ENCODE measurements around the gene SLC6A1.

SLC6A1 gene

DNA sequence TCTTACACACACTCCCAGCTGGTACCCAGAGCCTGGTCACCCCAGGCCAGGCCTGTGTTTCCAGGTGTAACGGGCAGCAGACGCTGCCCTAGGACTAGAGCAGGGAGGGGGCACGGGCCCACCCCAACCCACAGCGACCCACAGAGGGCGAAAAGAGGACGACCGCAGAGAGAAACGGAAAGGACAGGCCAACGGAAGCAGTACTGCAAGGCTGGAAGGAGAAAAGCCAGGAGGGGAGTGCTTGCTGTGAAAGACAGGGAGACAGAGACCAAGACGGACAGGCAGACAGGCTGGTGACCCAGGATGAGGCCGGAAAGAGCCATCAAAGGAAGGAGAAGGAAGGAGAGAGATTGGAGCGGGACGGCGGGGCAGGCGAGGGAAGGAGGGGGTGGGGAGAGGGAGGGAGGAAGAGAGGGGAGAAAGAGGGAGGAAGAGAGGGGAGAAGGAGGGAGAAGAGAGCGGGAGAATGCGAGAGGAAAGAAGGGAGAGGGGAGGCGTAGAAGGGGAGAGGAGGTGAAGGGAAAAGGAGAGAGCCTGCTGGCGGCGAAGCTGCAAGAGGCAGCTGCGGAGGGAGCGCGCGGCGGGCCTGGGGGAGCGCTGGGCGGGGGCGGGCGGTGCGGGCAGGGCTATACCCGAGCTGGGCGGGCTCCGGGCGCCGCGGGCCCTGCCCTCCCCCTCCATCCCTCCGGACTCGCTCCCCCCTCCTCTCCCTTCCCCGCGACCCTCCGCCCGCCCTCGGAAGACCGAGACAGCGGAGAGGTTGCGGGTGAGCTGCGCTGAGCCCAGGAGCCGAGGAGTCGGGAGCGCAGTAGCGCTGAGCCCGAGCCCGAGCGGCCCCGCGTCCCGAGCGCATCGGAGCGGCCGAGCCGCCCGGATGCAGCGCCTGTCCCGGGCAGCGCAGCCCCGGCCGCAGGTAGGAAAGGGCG, at the start of gene SLC6A1:
SLC6A1 (plus strand) TSS at position 732 of the 926 bp plus-strand sequence. CDS start 24,464 bp downstream, outside the sequence.
- DNase-seq = no peak

DNA sequence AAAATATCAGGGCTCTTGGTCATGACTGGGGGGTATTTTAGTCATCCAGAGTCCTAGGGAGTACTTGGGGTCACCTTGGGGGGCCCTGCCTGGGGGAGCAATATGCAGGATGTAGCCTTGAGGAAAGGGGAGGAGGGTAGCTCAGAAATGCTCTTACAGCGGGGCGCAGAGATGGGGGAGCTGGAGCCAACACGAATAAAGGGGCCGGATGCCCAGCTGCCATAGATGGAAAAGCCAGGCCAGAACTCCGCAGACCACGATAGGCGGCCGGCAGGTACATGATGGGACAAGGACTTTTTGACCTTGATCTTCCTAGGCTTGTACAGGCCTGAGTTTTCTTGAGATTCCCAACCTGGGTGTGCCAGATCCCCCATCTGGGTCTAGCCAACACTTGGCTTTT, 47.7 kb upstream of the SLC6A1 start:
- DNase-seq = no peak

DNA sequence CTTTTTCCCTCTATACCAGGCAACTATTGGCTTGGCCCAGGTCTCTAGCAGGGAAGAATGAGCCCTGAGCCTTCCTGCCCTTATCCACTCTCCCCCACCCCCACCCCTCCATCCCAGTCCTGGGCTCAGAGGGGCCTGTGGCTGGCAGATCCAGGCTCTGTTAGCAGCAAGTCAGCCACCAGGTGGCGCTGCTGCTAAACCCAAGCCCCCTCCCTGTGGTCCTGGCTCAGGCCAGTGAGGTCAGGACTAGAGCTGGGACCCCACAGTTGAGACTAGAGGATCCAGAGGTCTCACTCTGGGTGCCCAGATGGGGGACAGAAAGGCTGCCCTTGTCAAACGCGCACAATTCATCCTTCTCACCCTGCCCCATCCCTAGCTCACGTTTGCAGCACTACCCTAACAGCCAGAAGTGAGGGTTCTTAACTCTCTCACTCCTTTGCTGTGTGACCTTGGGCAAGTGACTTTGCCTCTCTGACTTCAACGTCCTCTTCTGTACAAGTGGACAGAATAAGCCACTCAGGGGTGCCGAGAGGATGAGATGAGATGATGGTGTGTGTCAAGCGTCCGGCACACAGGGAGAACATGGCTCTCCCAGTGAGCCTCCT, 46.8 kb upstream of the SLC6A1 start:
- peak; percentile 89 for DNase-seq

DNA sequence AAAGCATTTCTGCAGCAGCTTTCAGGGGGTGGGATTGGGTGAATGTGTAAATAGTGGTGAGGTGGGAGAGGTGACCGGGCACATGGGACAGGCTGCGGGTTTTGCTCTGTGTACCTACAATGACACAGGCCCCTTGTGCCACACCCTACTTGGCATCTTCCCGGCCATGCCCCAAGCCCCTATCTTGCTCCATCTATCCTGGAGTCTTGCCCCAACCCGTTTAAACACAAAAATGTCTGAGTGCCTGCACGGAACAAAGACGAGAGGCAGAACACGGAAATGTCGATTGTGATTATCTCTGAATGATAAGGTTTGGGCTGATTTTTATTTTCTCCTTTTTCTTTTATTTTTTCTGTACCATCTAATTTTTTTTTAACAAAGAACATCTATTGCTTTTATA, 46.0 kb upstream of the SLC6A1 start:
- DNase-seq = no peak

DNA sequence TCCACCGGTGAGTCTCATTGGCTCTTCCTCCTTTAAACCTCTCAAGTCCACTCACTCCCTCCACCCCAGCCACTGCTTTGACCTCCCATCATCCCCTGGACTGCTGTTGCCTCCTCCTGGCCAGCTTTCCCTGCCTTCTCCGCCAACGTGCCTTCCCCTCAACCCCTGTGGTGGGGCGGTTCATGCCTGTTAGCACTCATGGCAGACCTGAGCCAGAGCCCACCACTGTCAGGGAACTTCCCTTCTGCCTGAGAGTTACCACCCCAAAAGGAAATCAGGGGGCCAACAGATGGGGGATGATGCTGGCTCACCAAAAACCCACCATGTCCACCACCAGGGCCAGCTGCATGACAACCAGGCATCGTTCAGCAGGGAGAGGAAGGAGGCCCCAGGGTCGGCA, 44.2 kb upstream of the SLC6A1 start:
- no peak for DNase-seq

DNA sequence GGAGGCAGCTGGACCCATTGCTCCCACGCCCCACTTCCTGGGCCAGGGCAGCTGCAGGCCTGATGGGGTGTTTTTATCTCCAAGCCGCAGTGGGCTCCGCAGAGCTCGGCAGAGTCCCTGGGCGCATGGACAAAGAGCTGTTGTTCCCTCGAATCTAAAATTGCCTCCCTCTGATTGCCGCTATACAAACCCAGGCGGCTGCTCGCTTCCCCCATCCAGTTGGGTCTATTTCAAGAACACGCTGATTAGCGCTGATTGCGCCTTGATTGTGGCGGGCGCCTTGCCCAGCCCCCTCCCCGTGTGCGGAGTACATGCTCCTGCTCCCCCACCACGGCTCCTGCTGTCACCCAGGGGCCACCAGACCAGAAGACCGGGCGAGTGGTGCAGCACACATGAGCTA, 43.4 kb upstream of the SLC6A1 start:
- no peak for DNase-seq

DNA sequence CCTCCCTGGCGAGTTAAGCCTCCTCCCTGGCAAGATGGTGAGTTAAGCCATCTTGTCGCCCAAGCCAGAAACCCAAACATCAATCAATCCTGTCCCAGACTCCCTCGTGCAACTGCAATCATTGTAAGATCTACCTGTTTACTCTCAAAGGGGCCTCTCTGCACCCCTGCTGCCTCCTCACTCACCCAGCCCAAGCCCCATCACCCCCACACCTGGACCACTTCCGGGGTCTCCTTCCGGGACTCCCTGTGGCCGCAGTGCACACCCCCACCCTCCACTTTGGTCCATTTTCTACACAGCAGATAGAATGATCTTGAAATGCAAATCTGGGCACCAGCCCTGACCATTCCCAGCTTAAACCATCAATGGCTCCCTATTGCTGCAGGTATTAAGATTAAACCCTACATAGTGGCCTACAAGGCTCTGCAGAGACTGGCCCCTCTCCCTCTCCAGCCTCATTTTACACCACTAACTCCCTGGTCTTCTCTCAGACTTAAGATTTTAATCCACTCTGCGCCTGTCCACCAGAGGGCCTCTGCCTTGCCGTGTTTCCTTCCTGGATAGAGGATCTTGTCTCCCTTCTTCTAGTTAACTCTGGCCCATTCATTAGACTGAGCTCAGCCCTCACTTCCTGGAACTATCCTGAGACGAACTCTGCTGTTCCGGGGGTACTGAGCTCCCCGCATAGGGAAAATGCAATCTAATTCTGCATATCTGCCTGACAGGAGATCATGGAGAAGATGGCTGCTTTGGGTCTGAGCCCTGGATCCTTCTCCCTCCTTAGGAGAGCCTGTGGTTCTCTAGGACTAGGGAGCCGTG, 41.9 kb upstream of the SLC6A1 start:
- DNase-seq = no peak

DNA sequence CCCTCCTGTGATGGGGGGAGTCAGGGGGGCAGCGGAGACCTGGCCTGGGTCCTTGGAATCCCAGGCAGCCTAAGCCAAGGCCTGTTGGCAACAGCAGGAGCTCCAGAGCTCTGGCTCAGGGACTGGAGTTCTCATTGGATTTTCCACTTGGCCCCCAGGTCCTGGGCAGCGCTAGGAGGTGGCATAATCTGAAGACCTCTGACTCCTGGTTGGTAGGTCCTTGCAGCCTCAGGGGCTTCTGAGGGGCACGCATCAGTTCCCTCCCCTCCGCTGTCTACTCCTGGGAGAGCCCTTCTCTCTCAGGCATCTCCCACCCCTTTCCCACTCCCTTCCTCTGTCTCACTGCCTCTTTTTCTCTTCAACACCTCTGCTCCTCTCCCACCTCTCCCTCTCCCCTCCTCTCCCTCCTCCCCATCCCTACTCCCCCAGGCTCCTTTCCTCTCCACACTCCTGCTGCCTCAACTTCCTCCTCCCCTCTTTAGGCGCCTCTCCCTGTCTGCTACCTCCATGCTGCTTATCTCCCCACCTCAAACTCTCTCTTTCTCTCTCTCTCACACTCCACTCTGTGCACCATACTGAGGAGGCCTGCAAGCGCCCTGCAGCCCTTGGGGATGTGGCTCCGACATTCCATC, 41.1 kb upstream of the SLC6A1 start:
- no peak for DNase-seq

DNA sequence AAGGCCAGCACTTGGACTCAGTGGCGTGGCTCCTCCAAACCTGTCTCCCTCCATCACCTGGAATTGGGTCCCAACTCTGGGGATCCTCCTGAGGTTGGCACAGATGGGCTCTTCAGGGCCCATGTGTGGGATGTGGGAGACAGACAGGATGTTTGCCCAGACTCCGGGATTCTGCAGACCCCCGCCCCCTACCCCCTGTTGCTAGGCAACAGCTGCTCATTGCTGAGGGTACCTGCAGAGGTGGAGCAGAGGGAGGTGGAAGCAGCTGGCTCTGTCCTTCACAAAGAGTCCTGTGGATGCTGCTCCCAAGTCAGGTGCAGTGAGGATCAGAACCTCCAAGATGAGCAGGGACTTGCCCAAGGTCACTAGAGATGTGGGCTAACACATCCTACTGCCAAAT, 40.0 kb upstream of the SLC6A1 start:
- DNase-seq = no peak

DNA sequence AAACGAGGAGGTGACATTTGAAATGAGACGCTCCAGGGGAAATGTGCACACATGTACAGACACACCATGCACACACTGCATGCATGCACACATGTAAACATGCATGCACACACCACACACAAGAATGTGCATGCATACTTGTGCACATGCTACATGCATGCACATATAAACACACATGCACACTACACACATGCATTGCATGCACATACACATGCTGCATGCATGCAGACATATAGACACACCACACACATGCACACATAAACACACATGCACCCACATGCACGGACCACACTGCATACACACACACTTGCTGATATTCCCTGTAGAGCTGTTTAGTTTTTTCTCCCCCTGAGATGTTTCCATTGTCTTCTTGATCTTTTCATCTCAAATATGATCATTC, 37.8 kb upstream of the SLC6A1 start:
- DNase-seq = no peak

DNA sequence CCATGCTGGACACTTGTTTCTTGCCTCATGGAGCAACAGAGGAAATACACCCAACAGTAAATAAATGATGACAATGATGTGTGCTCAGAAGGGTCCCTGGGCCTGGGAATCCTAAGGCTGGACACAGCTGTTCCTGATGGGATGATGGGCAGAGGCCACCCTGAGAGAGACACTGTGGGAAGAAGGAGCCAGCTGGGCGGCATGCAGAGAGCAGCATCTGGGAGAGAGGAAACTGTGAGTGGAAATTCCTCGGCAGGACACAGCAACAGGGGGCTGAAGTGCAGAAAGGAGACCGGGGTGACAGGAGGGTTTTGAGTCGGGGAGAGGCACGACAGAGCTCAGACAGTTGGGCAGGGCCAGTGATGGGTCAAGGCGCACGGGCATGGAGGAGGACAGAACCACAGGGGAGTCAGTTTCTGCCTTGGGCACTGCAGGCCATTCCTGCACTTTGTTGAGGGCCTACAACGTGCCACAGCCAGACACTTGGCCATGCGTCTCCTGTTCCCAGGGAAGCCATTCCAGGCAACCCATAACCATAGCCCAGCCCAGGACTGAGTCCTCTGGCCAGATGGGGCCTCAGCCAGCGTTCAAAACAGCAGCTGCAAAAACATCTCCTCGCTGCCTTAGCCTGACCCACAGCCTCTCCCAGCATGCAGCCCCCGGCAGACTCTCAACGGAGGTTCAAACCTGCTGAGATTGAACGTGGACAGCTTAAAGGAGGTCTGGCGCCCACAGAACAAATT, 36.7 kb upstream of the SLC6A1 start:
- DNase-seq = no peak

DNA sequence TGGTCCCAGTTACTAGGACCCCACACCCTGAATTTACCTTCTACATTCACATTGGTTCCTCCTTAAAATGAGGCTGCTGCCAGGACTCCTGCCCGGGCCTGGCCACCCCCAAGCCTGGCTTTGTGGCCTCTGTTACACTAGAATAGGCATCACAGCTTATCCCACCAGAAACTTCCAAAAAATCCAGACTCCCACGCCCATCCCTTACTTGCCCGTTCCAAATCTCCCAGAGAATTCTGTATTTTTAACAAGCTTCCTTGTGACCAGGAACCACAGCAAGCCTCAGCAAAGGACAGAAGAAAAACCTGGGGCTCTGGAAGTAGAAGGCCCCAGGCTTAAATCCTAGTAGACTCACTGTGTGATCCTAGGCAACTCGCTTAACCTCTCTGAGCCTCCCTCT, 36.0 kb upstream of the SLC6A1 start:
- no peak for DNase-seq

DNA sequence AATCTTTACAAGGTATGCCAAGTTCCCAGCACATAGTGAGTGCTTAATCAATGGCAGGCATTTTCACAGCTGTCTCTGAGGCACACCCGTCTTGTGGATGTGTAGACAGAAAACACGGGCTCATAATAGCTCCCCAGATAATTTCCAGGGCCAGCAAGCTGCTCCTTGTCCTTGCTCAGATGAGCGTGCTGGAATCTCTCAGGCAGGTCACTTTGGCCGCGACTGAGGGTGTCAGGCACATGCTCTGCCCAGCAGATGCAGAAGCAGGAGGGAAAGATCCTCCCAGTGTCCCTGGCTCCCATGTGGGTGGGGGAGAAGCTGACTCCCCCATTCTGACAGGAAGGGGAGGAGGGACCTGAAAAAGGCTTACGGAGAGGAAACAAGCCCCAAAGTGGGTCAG, 35.6 kb upstream of the SLC6A1 start:
- DNase-seq = no peak

DNA sequence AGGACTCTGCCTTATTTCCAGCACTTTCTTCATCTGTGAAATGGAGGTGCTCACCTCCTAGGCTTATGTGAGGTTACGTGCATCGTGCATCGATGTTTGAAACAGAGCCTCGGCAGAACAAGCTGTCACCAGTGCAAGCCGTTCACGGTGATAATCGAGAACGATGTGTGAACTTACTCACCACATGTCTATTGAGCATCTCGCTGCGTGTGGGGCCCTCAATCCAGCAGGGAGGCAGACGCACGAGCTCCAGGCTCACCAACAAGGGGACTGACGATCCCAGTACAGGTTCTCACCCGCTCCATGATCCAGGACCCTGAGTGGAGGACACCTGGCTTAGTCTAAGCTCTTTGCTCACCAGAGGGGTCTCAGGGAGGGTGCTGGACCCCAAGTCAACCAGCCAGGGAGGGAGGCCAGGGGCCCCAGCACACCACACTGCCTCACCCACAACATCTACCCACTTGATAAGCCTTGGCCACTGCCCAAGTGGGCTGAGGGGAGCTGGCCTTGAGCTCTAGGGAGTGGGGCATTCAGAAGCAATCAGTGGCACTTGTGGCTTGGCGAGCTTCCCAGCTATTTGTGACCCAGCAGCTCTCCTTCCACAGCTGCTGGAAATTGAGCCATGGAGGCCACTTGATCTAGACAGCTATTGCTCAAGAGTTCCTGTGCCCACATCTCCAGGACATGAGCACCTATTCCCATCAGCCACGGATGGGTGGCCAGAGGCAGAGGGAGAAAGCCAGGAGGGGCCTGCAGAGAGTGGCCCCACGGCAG, 34.4 kb upstream of the SLC6A1 start:
- DNase-seq = no peak

DNA sequence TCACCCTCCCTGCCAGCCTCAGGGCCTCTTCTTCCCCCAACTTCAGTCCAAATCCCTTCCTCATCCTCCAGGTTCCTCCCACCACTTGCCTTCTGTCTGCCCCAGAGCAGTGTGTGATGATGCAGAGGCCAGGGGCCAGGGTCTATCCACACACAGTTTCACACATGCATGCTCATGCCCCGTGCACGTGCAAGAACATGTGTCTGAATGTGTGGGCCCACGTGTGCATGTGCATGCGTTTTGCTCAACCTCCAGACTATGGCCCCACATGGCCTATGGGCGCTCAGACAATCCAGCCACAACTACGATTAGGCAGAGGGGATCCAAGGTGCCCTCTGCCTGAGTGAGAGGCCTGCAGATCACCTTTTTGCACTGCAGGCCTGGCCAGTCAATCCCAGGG, 32.3 kb upstream of the SLC6A1 start:
- no peak for DNase-seq

DNA sequence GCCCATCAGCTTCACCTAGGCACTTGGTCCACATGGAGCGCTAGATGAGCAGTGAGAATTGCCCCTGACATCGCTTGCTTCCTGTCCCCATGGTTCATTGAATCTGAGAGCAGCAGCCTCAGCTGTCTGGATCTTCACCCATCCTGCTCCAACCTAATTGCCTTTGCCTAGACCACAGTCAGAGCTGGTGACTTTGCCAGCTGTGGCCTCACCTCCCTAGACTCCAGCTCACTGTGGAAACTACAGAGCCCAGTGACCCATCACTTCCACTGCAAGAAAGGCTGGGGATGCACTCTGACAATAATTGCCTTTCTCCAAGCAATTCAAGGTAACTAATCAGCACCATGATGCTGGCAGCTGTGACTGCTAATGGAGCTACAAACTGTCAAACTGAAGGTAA, 30.6 kb upstream of the SLC6A1 start:
- DNase-seq = no peak

DNA sequence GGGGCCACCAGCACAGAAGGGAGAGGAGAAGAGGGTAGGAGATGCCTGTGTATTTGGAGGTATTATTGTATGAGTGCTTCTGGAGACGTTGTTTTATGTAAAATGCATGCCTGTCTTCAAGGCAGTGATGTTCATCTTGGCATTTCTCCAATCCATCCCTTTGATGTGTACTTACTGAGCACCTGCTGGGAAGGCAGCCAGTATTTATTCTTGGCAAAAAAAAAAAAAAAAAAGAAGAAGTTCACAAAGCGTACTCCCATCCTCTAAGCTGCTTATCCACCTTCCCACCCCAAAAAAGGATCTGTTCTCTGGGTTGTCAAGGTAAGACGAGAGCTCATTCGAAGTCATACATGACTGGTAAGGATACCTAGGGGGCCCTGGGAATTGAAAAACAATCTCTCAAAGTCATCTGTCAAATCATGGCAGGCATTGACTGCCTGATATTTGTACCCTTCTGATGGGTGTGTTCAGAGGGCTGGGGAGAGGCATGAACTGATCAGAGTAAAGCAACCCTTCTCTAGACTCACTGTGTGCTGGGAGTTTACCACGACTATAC, 30.0 kb upstream of the SLC6A1 start:
- DNase-seq = no peak

DNA sequence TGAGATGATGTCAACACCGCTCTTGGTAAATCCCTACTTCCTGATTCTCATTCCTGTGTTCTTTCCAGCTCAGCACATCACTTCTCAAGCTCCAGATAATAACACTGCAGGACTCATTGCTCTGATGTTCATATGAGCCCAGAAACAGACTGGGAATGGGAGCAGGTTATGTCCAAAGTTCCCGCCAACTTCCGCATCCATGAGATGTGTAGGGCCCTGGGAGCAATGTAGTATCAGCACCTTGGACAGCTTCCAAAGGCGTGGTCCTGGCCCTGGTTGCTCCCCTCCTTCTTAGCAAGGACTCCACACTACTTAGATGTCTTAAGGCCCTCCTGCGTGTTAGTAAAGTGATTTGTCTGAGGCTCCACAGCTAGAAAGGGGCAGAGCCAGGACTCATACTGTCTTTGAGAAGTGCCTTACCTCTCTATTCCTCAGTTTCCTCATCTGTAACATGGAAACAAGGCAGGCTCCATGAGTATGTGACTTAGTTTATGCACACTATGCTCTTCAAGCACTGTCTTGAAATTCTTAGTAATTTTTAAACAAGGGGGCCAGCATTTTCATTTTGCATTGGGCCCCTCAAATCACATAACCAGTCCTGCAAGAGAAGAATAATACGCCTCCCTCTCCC, 27.9 kb upstream of the SLC6A1 start:
- DNase-seq = no peak

DNA sequence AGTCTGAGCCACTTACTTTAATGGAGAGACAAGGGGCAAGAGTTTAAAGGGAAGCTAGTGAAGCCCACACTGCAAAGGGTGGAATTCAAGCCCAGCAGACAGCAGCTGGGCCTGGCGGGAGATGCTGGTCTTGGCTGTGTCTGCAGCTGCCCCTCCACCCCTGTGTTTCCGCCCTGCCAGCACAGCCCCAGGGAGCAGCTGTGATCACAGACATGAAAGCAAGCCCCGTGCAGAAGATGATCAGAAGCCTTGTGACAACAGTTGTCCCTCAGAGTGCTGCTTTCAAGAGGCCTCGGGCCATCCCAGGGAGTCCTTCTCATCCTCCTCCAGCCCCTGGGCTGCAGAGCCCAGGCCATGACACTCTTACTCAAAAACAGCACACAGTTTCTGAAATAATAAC, 24.1 kb upstream of the SLC6A1 start:
- DNase-seq = no peak

DNA sequence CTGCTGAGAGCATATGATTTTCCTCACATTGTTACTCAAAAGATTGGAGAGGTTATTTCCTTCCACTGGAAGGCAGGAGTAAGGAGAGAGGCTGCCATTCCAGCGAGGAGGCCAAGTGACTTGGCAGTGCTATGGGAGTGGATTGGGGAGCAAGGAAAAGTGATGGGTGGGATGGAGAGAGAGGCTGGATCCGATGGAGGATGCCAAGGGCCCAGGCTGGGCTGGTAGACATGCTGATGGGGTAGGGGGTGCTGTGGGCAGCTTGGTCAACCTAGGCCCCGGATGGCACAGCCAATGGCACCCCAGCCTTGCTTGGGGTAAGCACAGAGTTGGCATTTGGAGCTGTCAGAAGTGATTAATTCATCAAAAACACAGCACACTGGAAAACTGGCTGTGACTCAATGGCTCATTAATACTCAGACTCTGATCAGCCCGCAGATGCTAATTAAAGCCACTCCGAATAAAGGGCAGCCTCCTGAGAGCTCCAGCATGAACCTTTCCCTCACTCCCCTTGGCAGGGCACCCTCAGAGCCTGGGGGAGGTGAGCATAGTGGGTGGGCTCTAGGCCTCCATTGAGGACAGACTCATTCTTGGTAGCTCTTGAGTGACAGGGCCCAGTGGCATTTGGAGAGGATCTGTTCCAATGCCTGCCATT, 22.1 kb upstream of the SLC6A1 start:
- DNase-seq = no peak

All from activated CD8-positive, alpha-beta memory T cell treated with anti-CD3 and anti-CD28 coated beads, Interleukin-2, amount 50 U/mL, for 48 hours (primary cell).